Hematopoietic multipotent progenitor cell (in vitro differentiated cells): ENCODE data around the gene KLHL30. TPM values are rescaled to one million over a fixed set of nuclear protein-coding genes. Genes with fewer than 3 reads are reported as not detected.
"Not testable (repeated sequence)": the region's sequence is repeated elsewhere in the genome, so short reads cannot be mapped to it uniquely, and the experiment has no call there.

ENCODE experiments used
- DNase-seq, 3 donors: peaks; one replicate each; pipeline ENCODE4 v3.0.0-alpha.2; 2011 to 2015; ENCODE audit warnings: low read depth in 2 of 3, low spot score in 2 of 3
- total RNA-seq: library from RNA; depleted of rRNA; stranded (reverse); fragments of >200 nt; gene quantifications from one replicate; pipeline ENCODE4 v1.2.3, GENCODE V29; 2012

The KLHL30 gene
- total RNA-seq, 1 donor = not detected

GRCh38 chr2:238159661-238160205, 21.3 kb downstream of the KLHL30 start:
- DNase-seq = no peak

DNA sequence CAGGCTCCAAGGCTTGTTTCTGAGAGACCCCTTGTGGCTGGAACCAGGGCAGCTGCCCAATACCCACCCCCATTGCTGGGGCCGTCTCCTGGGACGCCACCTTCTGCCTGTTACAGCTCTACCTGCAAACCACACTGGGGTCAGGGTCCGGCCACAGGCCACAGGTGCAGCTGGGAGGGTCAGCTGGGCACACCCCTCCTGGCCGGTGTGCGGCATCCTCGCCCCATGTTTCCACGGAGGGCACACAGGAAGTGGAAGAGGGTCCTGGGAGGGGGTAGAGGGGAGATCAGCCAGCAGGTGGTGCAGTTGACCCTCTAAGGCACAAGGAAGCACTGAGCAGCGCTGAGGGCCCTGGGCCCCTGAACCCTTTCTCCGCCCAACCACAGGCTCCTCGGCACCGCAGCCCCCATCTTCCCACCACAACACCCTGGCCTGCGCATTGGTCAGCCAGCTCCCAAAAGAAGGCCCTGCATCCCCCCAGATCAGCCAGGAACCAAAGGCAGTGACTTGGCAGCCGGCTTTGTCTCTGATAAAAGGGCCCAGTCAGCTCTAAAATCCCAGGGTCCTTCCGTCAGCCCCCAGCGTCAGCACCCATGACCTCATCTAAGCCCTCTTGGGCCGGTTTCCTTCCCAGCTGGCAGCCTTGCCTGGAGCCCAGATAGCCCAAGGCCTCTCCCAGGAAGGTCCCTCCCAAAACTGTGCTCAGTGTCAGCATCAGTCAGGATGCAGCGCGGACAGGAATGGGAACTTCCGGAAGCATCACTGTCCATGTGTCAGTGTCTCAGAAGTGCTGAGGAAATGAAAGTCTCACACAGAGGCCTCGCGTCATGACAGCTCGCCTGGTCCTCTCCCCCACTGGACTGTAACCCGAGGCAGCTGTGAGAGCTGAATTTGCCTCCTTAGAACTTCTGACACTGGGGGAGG, 22.0 kb downstream of the KLHL30 start:
- peak in 2 of 3 donors; percentile 40 to 50 for DNase-seq

- DNase-seq = no peak
These were observed 23.0 kb downstream of the KLHL30 start for GRCh38 chr2:238161291-238162051.

- DNase-seq = no peak
These were observed 23.9 kb downstream of the KLHL30 start for GRCh38 chr2:238162251-238162845.

- no peak for DNase-seq
These were observed 24.5 kb downstream of the KLHL30 start for GRCh38 chr2:238162846-238163441.

GRCh38 chr2:238163481-238164198, 25.2 kb downstream of the KLHL30 start:
- DNase-seq = no peak

DNA sequence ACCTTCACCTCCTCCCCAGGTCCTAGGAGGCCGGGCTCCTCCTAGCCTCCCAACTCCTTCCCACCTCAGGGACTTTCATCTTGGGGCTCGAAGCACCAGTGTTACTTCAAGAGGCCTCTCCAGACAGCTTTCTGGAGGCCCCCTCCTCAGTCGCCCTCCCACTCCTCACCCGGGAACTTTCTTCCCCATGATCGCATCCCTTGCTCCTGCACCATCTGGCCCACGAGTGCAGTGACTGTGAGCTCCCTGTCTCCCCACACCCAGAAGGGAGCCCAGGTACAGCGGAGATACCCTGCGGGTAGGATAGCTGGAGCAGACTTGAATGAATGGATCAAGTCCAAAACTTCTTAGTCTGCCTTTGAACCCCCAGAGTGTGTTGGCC, 26.4 kb downstream of the KLHL30 start:
- no peak for DNase-seq

- DNase-seq = no peak
These were observed 26.9 kb downstream of the KLHL30 start for GRCh38 chr2:238165288-238165921.

- no peak for DNase-seq
These were observed 28.2 kb downstream of the KLHL30 start for GRCh38 chr2:238166391-238167343.

GRCh38 chr2:238167344-238167715, 28.9 kb downstream of the KLHL30 start:
- no peak for DNase-seq

- no peak for DNase-seq
These were observed 29.3 kb downstream of the KLHL30 start for GRCh38 chr2:238167761-238168160.

DNA sequence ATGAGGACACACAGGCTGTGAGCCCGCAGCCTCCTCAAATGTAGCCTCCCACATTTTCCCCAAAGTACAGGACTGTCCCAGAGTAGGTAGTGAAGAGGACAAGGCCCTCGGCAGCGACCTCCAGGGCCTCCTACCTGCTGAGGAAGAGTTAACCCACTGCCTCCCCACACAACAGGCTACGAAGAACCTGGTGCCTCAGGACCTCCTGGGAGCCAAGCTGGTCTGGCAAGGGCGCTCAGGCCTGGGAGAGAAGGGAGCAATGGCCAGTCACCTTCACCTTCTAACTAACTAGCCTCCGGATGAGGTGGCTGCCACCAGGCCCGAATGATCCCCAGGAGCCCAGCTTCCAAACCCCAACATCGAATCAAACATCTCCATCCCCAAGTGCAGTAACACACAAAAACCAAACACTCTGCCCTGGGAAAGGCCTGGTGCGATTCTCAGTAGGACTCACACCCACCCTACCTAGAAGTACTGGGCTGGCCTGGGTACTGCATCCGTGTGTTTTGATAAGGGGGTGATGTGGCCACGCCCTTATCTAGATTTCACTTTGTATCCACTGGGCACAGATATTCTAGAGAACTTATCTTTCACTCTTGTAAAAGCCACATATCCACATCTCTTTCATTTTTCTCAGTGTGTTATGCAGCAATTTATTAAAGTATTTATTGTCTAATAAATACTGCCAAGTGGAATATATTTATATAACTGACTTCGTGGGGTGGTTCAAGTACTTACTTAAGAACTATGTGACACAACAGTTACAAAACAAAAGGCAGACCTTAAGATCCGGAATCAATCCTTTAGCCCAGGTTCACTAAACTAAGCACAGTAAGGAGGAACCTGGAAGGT, 30.0 kb downstream of the KLHL30 start:
- DNase-seq = no peak

- DNase-seq = no peak
These were observed 30.7 kb downstream of the KLHL30 start for GRCh38 chr2:238169048-238169707.

GRCh38 chr2:238169708-238170251, 31.3 kb downstream of the KLHL30 start:
- no peak for DNase-seq

DNA sequence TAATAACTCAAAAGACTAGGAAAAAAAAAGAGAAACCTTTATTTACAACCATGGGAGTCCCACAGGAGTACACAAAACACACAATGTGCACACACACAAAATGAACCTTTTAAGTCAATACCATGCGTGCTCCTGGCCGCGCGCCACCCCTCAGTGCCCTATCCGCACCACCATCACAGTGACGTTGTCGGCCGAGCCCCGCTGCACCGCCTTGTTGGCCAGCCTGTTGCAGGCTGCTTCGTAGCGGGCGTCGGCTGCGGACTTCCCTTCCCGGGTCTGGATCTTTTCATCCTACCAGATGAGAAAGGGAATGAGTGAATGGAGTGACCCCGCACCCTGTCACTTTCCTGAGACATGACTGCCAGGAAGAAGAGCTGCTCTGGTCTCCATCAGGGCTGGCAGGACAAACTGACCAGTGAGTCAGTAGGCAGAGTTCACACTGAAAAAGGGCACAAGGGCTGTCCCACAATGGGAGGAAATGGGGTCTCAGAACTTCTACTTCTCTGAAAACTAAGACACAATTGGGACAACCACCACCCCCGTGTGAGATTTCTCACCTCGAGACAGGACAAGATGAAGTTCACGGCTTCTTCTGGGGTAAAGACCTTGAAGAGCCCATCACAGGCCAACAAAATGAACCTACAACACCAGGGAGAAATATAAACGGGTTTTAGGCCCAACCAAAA, 32.1 kb downstream of the KLHL30 start:
- DNase-seq = no peak

DNA sequence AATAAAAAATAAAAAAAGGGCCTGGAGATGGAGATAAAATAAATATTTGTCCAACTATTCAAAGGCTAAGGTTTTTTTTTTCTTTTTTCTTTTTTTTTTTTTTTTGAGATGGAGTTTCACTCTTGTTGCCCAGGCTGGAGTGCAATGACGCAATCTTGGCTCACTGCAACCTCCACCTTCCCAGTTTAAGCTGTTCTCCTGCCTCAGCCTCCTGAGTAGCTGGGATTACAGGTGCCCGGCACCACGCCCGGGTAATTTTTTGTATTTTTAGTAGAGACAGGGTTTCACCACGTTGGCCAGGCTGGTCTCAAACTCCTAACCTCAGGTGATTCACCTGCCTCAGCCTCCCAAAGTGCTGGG, 32.6 kb downstream of the KLHL30 start:
- not testable (repeated sequence) for DNase-seq
